ENCODE results near the gene GPRIN3. TPM values are rescaled to one million over a fixed set of nuclear protein-coding genes. Genes with fewer than 3 reads are reported as not detected.
A peak's percentile ranks its signal among the peaks of the same experiment; 100 is the strongest.

GPRIN3 gene
- total and polyA plus RNA-seq, 2 donors (not counting 3 experiments of a cell fraction or from before 2014, with no cell fraction given) = 0.17 to 2.2 TPM

- Histone ChIP-seq H3K36me3 (ENCODE audit: control insufficient read depth in 2 of 2, extremely low read depth in 1 of 2, insufficient read depth in 2 of 2, low read length in 2 of 2) (no peaks in the 10 kb centered on the region), H3K27ac (ENCODE audit: insufficient read depth, low read depth, low read length) (no peak overlapping the region), H3K4me3 (replicated peaks in 1 of 3; ENCODE audit: insufficient read depth in 1 of 3, low read depth in 1 of 3, low read length in 3 of 3) (no peak overlapping the region), H3K9ac (replicated peaks; ENCODE audit: extremely low read depth, insufficient read depth, low read length) (no peak overlapping the region), H3K4me2 (ENCODE audit: insufficient read depth, low read length) (no peak overlapping the region), H4K20me1 (replicated peaks; ENCODE audit: control insufficient read depth, extremely low read depth, insufficient read depth, low read length) (no peaks in the 10 kb centered on the region), H3K4me1 (ENCODE audit: control insufficient read depth, extremely low read depth, insufficient read depth, low read length) (peaks cover 3% of the 10 kb centered on the region), H3K27me3 (ENCODE audit: control insufficient read depth in 2 of 2, insufficient read depth in 2 of 2, low read length in 2 of 2) (peaks cover 0 to 1% of the 10 kb centered on the region in 2 experiments), H2AFZ (ENCODE audit: low read depth, low read length) (no peak overlapping the region), H3K79me2 (ENCODE audit: control insufficient read depth, insufficient read depth, low read length) (no peaks in the 10 kb centered on the region), H3K9me3 (replicated peaks; ENCODE audit: control insufficient read depth, insufficient read depth, low read length) (no peaks in the 10 kb centered on the region), H3K9me1 (replicated peaks; ENCODE audit: control insufficient read depth, extremely low read depth, insufficient read depth, low read length) (no peaks in the 10 kb centered on the region)
- FAIRE-seq = peak; percentile 91
- ChIA-PET POLR2A (no interaction called here), CTCF (no interaction called here)
- DNase-seq (ENCODE audit: low read depth, low spot score) = no peak
- intact Hi-C loops (cut with micrococcal nuclease) (no loop called here), dilution Hi-C loops (cut with MboI; ENCODE audit: extremely low pct_ligation_motif_present, low sequenced_read_pairs) (no loop called here)
- BruUV-seq (replicated peaks) = no TSS peak
- no peak for TF ChIP-seq POLR2A (IDR thresholded peaks at IDR 0.05; ENCODE audit: low read depth, low read length)
- TF ChIP-seq MYC (IDR thresholded peaks at IDR 0.05; ENCODE audit: low read depth, low read length) = no peak
- no peak for TF ChIP-seq JUN (IDR thresholded peaks at IDR 0.05; ENCODE audit: borderline replicate concordance, insufficient read depth, insufficient read length, low read depth)
- TF ChIP-seq GATA2 (IDR thresholded peaks at IDR 0.05; ENCODE audit: insufficient read depth, insufficient read length, low read depth, low read length) = no peak
- TF ChIP-seq CTCF (IDR thresholded peaks at IDR 0.05; ENCODE audit: extremely low read depth in 1 of 2, insufficient read depth in 1 of 2, low read depth in 1 of 2, low read length in 2 of 2) = no peak
- no peak for TF ChIP-seq POLR2AphosphoS5 (IDR thresholded peaks at IDR 0.05; ENCODE audit: insufficient read depth, low read depth, low read length)
- no peak for TF ChIP-seq MAX (IDR thresholded peaks at IDR 0.05; ENCODE audit: insufficient read depth, insufficient read length)
- TF ChIP-seq FOS (IDR thresholded peaks at IDR 0.05; ENCODE audit: borderline replicate concordance, insufficient read depth, low read length) = no peak
- TF ChIP-seq EZH2 (IDR thresholded peaks at IDR 0.05; ENCODE audit: borderline replicate concordance, low read depth, low read length, severe bottlenecking) = no peak
Measured at GRCh38 chr4:89196745-89197144, 110.9 kb downstream of the GPRIN3 start.
